MCF 10A (cell line): Measurements from ENCODE around the gene PCK2. TPM values are rescaled to one million over a fixed set of nuclear protein-coding genes. Genes with fewer than 3 reads are reported as not detected.

Experiments used
- BruUV-seq: library from RNA; stranded (reverse); fragments of 400-500 nt; replicated peaks from 2 replicates; lab custom pipeline; 2021; lab: Mats Ljungman, UMichigan
- CTCF ChIA-PET: fragments of 300-600 bp; sonication (Branson Sonifier 250); formaldehyde crosslinking; extraction: SDS; loops from one replicate; lab custom pipeline; 2021; ENCODE audit warnings: antibody characterized with exemption, inconsistent platforms; lab: Yijun Ruan, JAX
- POLR2A ChIA-PET: fragments of 300-600, 350-650 bp; sonication (Branson Sonifier 250); formaldehyde crosslinking; extraction: SDS; loops from one replicate; lab custom pipeline; 2020; ENCODE audit warnings: antibody characterized with exemption, inconsistent platforms; lab: Yijun Ruan, JAX
- DNase-seq: peaks from one replicate; pipeline ENCODE4 v3.0.0-alpha.2; 2018; ENCODE audit not compliant: unreplicated experiment
- H3K27ac Mint-ChIP-seq: one replicate; pipeline ENCODE4 v1.8.0; 2022; ENCODE audit warnings: mild to moderate bottlenecking, low read depth, mixed read lengths; ENCODE audit not compliant: unreplicated experiment
- H3K27me3 Mint-ChIP-seq: one replicate; pipeline ENCODE4 v1.8.0; 2022; ENCODE audit warnings: mixed read lengths; ENCODE audit not compliant: insufficient read depth, unreplicated experiment
- H3K36me3 Mint-ChIP-seq: one replicate; pipeline ENCODE4 v1.8.0; 2022; ENCODE audit warnings: mild to moderate bottlenecking, moderate library complexity, mixed read lengths; ENCODE audit not compliant: insufficient read depth, unreplicated experiment
- H3K4me1 Mint-ChIP-seq: one replicate; pipeline ENCODE4 v1.8.0; 2022; ENCODE audit warnings: mixed read lengths; ENCODE audit not compliant: insufficient read depth, unreplicated experiment
- H3K4me3 Mint-ChIP-seq: one replicate; pipeline ENCODE4 v1.8.0; 2022; ENCODE audit warnings: mild to moderate bottlenecking, moderate library complexity, mixed read lengths; ENCODE audit not compliant: unreplicated experiment
- H3K9me3 Mint-ChIP-seq: one replicate; pipeline ENCODE4 v1.8.0; 2022; ENCODE audit warnings: mixed read lengths; ENCODE audit not compliant: unreplicated experiment
- CTCF ChIP-seq: fragments of 200-600 bp; IDR thresholded peaks from one replicate; pipeline ENCODE4 v1.8.0; 2022; ENCODE audit warnings: antibody characterized with exemption, mild to moderate bottlenecking; ENCODE audit not compliant: unreplicated experiment
- intact Hi-C: fragments of 100-400 bp; cut with micrococcal nuclease; formaldehyde crosslinking; loops from 2 replicates; pipeline ENCODE4 v1.14.1; 2022
- total RNA-seq: library from RNA; stranded (reverse); gene quantifications from 2 replicates; pipeline ENCODE4 v1.2.3, GENCODE V29; 2022

Gene PCK2
- total RNA-seq, 1 experiment from 2014 or later, result 112 TPM

- Mint-ChIP-seq H3K4me3 (no peak overlapping the region), H3K27me3 (no peaks in the 10 kb centered on the region), H3K36me3 (peaks cover 14% of the 10 kb centered on the region), H3K4me1 (peaks cover 19% of the 10 kb centered on the region), H3K27ac (peak overlapping the region; percentile 59), H3K9me3 (no peaks in the 10 kb centered on the region)
- DNase-seq, result no peak
- TF ChIP-seq CTCF, result no peak
- intact Hi-C loops, result loop anchor here (5.0 kb wide), 2 partner anchors 70 to 525 kb away; partner anchors contain the start of genes AP1G2 and IRF9
- ChIA-PET POLR2A (interaction anchor here (0.6 to 6.4 kb wide), 9 partner anchors 15 to 592 kb away, joined by 3 to 90 read pairs (median 4); partner anchors contain the start of genes DCAF11, EMC9, LTB4R2 and NRL), CTCF (interaction anchor here (0.6 to 11.2 kb wide), 17 partner anchors 8 to 953 kb away, joined by 3 to 272 read pairs (median 4); partner anchors contain the start of genes DCAF11 and DHRS4L2)
- no TSS peak for BruUV-seq
Observed at GRCh38 chr14:24092505-24093206, 1.5 kb upstream of the PCK2 start.

- Mint-ChIP-seq H3K4me3 (peak overlapping the region; percentile 97), H3K36me3 (peaks cover 10% of the 10 kb centered on the region), H3K4me1 (peaks cover 19% of the 10 kb centered on the region), H3K27ac (peak overlapping the region; percentile 59), H3K9me3 (no peaks in the 10 kb centered on the region), H3K27me3 (no peaks in the 10 kb centered on the region)
- POLR2A ChIA-PET, result interaction anchor here (0.6 to 6.4 kb wide), 11 partner anchors 9 to 119 kb away, joined by 3 to 90 read pairs (median 4); partner anchors contain the start of genes DCAF11, DHRS4L2, EMC9 and NRL
- no peak for DNase-seq
- CTCF ChIA-PET, result interaction anchor here (0.6 to 11.2 kb wide), 21 partner anchors 9 to 953 kb away, joined by 3 to 272 read pairs (median 4); partner anchors contain the start of genes DCAF11, DHRS4 and EMC9
- no peak for TF ChIP-seq CTCF
- BruUV-seq, result TSS peak; percentile 86
- intact Hi-C loops, result loop anchor here (5.0 kb wide), 2 partner anchors 69 to 526 kb away; partner anchors contain the start of genes AP1G2 and IRF9
Observed at GRCh38 chr14:24093207-24093900, 757 bp upstream of the PCK2 start.

- no peak for TF ChIP-seq CTCF
- no TSS peak for BruUV-seq
- H3K27ac Mint-ChIP-seq, result peak overlapping the region; percentile 92
- H3K27me3 Mint-ChIP-seq, result no peaks in the 10 kb centered on the region
- no peak for DNase-seq
- H3K9me3 Mint-ChIP-seq, result no peaks in the 10 kb centered on the region
- ChIA-PET POLR2A (interaction anchor here (0.7 to 6.4 kb wide), 7 partner anchors 13 to 557 kb away, joined by 3 to 90 read pairs (median 10); partner anchors contain the start of genes DCAF11, EMC9, NRL and RNF31), CTCF (interaction anchor here (0.6 to 11.2 kb wide), 9 partner anchors 11 to 1153 kb away, joined by 3 to 272 read pairs (median 5); partner anchors contain the start of genes DCAF11, IRF9 and NRL)
- intact Hi-C loops, result loop anchor here (2.0 to 5.0 kb wide), 4 partner anchors 14 to 528 kb away; partner anchors contain the start of genes AP1G2, IRF9, PSME2 and RNF31
- peak overlapping the region; percentile 97 for H3K4me3 Mint-ChIP-seq
- H3K4me1 Mint-ChIP-seq, result peaks cover 19% of the 10 kb centered on the region
- H3K36me3 Mint-ChIP-seq, result peaks cover 17% of the 10 kb centered on the region
Observed at GRCh38 chr14:24094841-24095270, 745 bp downstream of the PCK2 start.
